GM12878 (cell line): ENCODE results near the gene ETS1. TPM values are rescaled to one million over a fixed set of nuclear protein-coding genes. Genes with fewer than 3 reads are reported as not detected.
A peak's percentile ranks its signal among the peaks of the same experiment; 100 is the strongest.

Experiments used
- CBX3 ChIP-seq: fragments of 200-600 bp; sonication (generic); IDR thresholded peaks from 2 replicates; pipeline ENCODE4 v1.6.1; 2016; ENCODE audit warnings: low read depth, borderline replicate concordance
- CBX5 ChIP-seq: sonication (generic); IDR thresholded peaks from 2 replicates; pipeline ENCODE4 v1.6.1; 2016; ENCODE audit warnings: low read depth, moderate library complexity, mild to moderate bottlenecking, inconsistent platforms
- CREM ChIP-seq: IDR thresholded peaks from 2 replicates; pipeline ENCODE4 v1.6.1; 2014; ENCODE audit warnings: antibody characterized with exemption, low read depth
- HCFC1 ChIP-seq: fragments of 150-350 bp; IDR thresholded peaks from 2 replicates; pipeline ENCODE4 v1.6.1; 2014; ENCODE audit warnings: low read length
- IKZF2 ChIP-seq, 2 experiments: fragments of 450-650 bp; IDR thresholded peaks; 2 replicates each; pipeline ENCODE4 v1.6.1; 2017; ENCODE audit warnings: mild to moderate bottlenecking in 2 of 2, moderate library complexity in 2 of 2
- MEF2B ChIP-seq: fragments of 450-650 bp; IDR thresholded peaks from 2 replicates; pipeline ENCODE4 v1.6.1; 2018; ENCODE audit warnings: mild to moderate bottlenecking, moderate library complexity; ENCODE audit not compliant: partially characterized antibody, poor library complexity, severe bottlenecking
- MTA2 ChIP-seq: fragments of 450-650 bp; IDR thresholded peaks from 2 replicates; pipeline ENCODE4 v1.6.1; 2016; ENCODE audit warnings: low read depth, mild to moderate bottlenecking, moderate library complexity
- RAD51 ChIP-seq: fragments of 450-650 bp; IDR thresholded peaks from 2 replicates; pipeline ENCODE4 v1.6.1; 2016; ENCODE audit warnings: moderate library complexity, mild to moderate bottlenecking, inconsistent platforms
- SREBF1 ChIP-seq: IDR thresholded peaks from 2 replicates; pipeline ENCODE4 v1.6.1; 2012; ENCODE audit warnings: mild to moderate bottlenecking, low read length
- SUPT20H ChIP-seq: IDR thresholded peaks from 2 replicates; pipeline ENCODE4 v1.6.1; 2011; ENCODE audit warnings: low read depth, mild to moderate bottlenecking, low read length, moderate library complexity, borderline replicate concordance; ENCODE audit not compliant: control insufficient read depth
- TARDBP ChIP-seq: IDR thresholded peaks from 2 replicates; pipeline ENCODE4 v1.6.1; 2016; ENCODE audit warnings: borderline replicate concordance
- TCF3 ChIP-seq: IDR thresholded peaks from 2 replicates; pipeline ENCODE4 v1.6.1; 2012; ENCODE audit warnings: low read depth, mild to moderate bottlenecking, low read length, borderline replicate concordance; ENCODE audit not compliant: insufficient read depth
- polyA plus RNA-seq, 11 experiments: library from polyadenylated mRNA; depleted of rRNA in 4 of 11; unstranded in 6 of 11; stranded (reverse) in 5 of 11; fragments of >200 nt; fragmentation: Nextera tagmentation in 4 of 11; fragmentation: Illumina TruSeq in 1 of 11; extraction: Ambion mirVana in 4 of 11; extraction: Trizol in 1 of 11; gene quantifications; 1 replicate in 1 of 11; 2 replicates in 10 of 11; pipeline versions ENCODE4 v1.2.1 to v1.2.3, GENCODE V29; 2011 to 2016; ENCODE audit warnings: inconsistent platforms in 2 of 11, missing spikeins in 2 of 11, low read depth in 1 of 11
- total RNA-seq, 4 experiments: library from RNA; depleted of rRNA in 3 of 4; stranded (reverse); fragments of >200 nt in 3 of 4; fragmentation: Illumina TruSeq in 1 of 4; extraction: Trizol in 1 of 4; gene quantifications; 2 replicates each; pipeline versions ENCODE4 v1.2.1 to v1.2.3, GENCODE V29; 2013 to 2021
- TF ChIP-seq, protein P1 (sequence below): fragments of 450-650 bp; IDR thresholded peaks from 2 replicates; pipeline ENCODE4 v1.6.1; 2017; ENCODE audit warnings: mild to moderate bottlenecking, low read depth, inconsistent platforms; ENCODE audit not compliant: poor library complexity, severe bottlenecking
- TF ChIP-seq, protein P2 (sequence below): IDR thresholded peaks from 2 replicates; pipeline ENCODE4 v1.6.1; 2012; ENCODE audit warnings: low read depth, low read length, improper control_type of control experiment
- TF ChIP-seq, protein P3 (sequence below): IDR thresholded peaks from 2 replicates; pipeline ENCODE4 v1.6.1; 2011; ENCODE audit warnings: borderline replicate concordance, low read depth, mild to moderate bottlenecking, moderate library complexity, low read length; ENCODE audit not compliant: insufficient read depth, poor library complexity, severe bottlenecking
- TF ChIP-seq, protein P4 (sequence below): fragments of 450-650 bp; IDR thresholded peaks from 2 replicates; pipeline ENCODE4 v1.6.1; 2017; ENCODE audit warnings: mild to moderate bottlenecking, moderate library complexity
- TF ChIP-seq, protein P5 (sequence below): IDR thresholded peaks from 2 replicates; pipeline ENCODE4 v1.6.1; 2011; ENCODE audit warnings: low read depth, low read length, improper control_type of control experiment, borderline replicate concordance

Gene ETS1
- total and polyA plus RNA-seq, 10 of the 15 experiments (the other 5 are each of a cell fraction or from before 2014, with no cell fraction given), result 12.5 to 112 (median 55.5) TPM

DNA sequence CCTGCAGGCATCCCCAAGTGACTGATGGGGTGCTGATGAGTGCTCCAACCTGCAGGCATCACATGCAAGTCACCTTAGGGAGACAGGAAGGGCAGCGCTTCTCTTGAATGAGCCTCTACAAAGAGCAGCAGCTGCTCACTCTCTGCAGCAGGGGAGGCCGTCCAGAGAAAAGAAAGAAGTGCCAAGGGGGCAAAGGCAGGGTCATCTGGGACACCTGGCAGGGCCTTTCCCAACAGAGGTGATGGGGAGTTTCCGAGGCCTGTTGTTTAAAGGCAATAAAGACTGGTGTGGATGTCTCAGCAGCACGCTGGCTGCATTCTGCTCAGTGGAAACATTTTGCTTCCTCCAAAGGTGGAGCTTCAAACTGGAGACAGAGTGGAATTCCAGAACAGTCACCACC lies 113.7 kb downstream of the ETS1 start (continued):
- TF ChIP-seq, protein P1, sequence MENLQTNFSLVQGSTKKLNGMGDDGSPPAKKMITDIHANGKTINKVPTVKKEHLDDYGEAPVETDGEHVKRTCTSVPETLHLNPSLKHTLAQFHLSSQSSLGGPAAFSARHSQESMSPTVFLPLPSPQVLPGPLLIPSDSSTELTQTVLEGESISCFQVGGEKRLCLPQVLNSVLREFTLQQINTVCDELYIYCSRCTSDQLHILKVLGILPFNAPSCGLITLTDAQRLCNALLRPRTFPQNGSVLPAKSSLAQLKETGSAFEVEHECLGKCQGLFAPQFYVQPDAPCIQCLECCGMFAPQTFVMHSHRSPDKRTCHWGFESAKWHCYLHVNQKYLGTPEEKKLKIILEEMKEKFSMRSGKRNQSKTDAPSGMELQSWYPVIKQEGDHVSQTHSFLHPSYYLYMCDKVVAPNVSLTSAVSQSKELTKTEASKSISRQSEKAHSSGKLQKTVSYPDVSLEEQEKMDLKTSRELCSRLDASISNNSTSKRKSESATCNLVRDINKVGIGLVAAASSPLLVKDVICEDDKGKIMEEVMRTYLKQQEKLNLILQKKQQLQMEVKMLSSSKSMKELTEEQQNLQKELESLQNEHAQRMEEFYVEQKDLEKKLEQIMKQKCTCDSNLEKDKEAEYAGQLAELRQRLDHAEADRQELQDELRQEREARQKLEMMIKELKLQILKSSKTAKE, result no peak
- TF ChIP-seq TCF3 (peak; percentile 88), IKZF2 (IDR thresholded peaks at IDR 0.05) (peak in 1 of 2 experiments; percentile 45; a peak in 2 of 4 replicates), SREBF1 (no peak), MTA2 (0 out of 2 replicates have a peak, but pooled peaks have one; percentile 22), CBX3 (no peak), CBX5 (no peak), RAD51 (no peak), TARDBP (no peak), MEF2B (peak; percentile 39), SUPT20H (no peak), HCFC1 (no peak), CREM (0 out of 2 replicates have a peak, but pooled peaks have one; percentile 44)
- TF ChIP-seq, protein P2, sequence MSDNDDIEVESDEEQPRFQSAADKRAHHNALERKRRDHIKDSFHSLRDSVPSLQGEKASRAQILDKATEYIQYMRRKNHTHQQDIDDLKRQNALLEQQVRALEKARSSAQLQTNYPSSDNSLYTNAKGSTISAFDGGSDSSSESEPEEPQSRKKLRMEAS, result no peak
- TF ChIP-seq, protein P3, sequence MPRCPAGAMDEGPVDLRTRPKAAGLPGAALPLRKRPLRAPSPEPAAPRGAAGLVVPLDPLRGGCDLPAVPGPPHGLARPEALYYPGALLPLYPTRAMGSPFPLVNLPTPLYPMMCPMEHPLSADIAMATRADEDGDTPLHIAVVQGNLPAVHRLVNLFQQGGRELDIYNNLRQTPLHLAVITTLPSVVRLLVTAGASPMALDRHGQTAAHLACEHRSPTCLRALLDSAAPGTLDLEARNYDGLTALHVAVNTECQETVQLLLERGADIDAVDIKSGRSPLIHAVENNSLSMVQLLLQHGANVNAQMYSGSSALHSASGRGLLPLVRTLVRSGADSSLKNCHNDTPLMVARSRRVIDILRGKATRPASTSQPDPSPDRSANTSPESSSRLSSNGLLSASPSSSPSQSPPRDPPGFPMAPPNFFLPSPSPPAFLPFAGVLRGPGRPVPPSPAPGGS, result peak; percentile 23
- TF ChIP-seq, protein P4, sequence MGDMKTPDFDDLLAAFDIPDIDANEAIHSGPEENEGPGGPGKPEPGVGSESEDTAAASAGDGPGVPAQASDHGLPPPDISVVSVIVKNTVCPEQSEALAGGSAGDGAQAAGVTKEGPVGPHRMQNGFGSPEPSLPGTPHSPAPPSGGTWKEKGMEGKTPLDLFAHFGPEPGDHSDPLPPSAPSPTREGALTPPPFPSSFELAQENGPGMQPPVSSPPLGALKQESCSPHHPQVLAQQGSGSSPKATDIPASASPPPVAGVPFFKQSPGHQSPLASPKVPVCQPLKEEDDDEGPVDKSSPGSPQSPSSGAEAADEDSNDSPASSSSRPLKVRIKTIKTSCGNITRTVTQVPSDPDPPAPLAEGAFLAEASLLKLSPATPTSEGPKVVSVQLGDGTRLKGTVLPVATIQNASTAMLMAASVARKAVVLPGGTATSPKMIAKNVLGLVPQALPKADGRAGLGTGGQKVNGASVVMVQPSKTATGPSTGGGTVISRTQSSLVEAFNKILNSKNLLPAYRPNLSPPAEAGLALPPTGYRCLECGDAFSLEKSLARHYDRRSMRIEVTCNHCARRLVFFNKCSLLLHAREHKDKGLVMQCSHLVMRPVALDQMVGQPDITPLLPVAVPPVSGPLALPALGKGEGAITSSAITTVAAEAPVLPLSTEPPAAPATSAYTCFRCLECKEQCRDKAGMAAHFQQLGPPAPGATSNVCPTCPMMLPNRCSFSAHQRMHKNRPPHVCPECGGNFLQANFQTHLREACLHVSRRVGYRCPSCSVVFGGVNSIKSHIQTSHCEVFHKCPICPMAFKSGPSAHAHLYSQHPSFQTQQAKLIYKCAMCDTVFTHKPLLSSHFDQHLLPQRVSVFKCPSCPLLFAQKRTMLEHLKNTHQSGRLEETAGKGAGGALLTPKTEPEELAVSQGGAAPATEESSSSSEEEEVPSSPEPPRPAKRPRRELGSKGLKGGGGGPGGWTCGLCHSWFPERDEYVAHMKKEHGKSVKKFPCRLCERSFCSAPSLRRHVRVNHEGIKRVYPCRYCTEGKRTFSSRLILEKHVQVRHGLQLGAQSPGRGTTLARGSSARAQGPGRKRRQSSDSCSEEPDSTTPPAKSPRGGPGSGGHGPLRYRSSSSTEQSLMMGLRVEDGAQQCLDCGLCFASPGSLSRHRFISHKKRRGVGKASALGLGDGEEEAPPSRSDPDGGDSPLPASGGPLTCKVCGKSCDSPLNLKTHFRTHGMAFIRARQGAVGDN, result 0 out of 2 replicates have a peak, but pooled peaks have one; percentile 42
- TF ChIP-seq, protein P5, sequence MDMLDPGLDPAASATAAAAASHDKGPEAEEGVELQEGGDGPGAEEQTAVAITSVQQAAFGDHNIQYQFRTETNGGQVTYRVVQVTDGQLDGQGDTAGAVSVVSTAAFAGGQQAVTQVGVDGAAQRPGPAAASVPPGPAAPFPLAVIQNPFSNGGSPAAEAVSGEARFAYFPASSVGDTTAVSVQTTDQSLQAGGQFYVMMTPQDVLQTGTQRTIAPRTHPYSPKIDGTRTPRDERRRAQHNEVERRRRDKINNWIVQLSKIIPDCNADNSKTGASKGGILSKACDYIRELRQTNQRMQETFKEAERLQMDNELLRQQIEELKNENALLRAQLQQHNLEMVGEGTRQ, result no peak
